AG09309 (cell line): ENCODE measurements around the gene ADH7.
A peak's percentile ranks its signal among the peaks of the same experiment; 100 is the strongest.

ENCODE experiments used
- DNase-seq: peaks from one replicate; pipeline ENCODE4 v3.0.0-alpha.2; 2010; ENCODE audit warnings: low read depth
- H3K4me3 ChIP-seq: 2 replicates; pipeline ENCODE4 v1.5.1; 2011; ENCODE audit warnings: mild to moderate bottlenecking, low read depth, low read length, moderate library complexity; ENCODE audit not compliant: control insufficient read depth
- CTCF ChIP-seq: IDR thresholded peaks from 2 replicates; pipeline ENCODE4 v1.5.1; 2011; ENCODE audit warnings: mild to moderate bottlenecking, low read depth, low read length, inconsistent platforms; ENCODE audit not compliant: insufficient read depth, control insufficient read depth; ENCODE audit errors: missing control alignments

Gene ADH7

GRCh38 chr4:99435154-99435553, at the start of gene ADH7:
ADH7 (minus strand) TSS chr4:99435342; CDS start chr4:99435233, 109 bp downstream.
- no peak for DNase-seq
- no peak for TF ChIP-seq CTCF
- H3K4me3 ChIP-seq: no peak within 1 kb of the TSS

GRCh38 chr4:99483636-99484035, 48.5 kb upstream of the ADH7 start:
- DNase-seq: no peak
- TF ChIP-seq CTCF: no peak

GRCh38 chr4:99473131-99473530, 38.0 kb upstream of the ADH7 start:
- no peak overlapping the region for H3K4me3 ChIP-seq
- no peak for DNase-seq
- no peak for TF ChIP-seq CTCF

More at GRCh38 chr4:99483636-99484035, 48.5 kb upstream of the ADH7 start:
- H3K4me3 ChIP-seq: no peak overlapping the region

- H3K4me3 ChIP-seq: no peak overlapping the region
- TF ChIP-seq CTCF: no peak
- DNase-seq: no peak
Observed at GRCh38 chr4:99471896-99472295, 36.8 kb upstream of the ADH7 start.

DNA sequence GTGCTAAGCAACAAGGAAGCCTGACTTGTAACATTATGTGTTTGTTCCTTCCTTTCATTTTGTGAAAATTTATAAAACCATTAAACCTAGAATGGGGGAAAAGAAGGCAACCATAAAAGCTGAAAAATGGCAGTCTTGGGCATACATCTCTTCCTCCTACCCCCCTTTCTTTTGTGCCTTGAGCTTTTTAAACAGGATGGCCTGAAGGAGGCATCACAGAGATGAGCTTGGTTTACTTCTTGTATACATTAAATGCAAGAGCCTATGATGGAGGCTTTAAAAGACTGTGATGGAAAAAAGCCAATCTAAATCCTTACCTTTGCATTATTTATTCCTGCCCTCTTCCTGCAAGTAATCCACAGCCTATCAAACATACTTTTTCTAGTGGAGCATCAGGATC, 36.2 kb upstream of the ADH7 start:
- H3K4me3 ChIP-seq: no peak overlapping the region
- no peak for DNase-seq
- no peak for TF ChIP-seq CTCF

GRCh38 chr4:99468889-99469288, 33.7 kb upstream of the ADH7 start:
- H3K4me3 ChIP-seq: no peak overlapping the region
- no peak for TF ChIP-seq CTCF
- peak; percentile 13 for DNase-seq

GRCh38 chr4:99467887-99468286, 32.7 kb upstream of the ADH7 start:
- DNase-seq: no peak
- H3K4me3 ChIP-seq: no peak overlapping the region
- TF ChIP-seq CTCF: no peak
